GM18519 (cell line): ENCODE results near the gene NOP16.
A peak's percentile ranks its signal among the peaks of the same experiment; 100 is the strongest.

Experiments used
- ATAC-seq: cut with Tn5 transposase; IDR thresholded peaks from one replicate; pipeline ENCODE4 v1.9.1; 2021; ENCODE audit warnings: mild to moderate bottlenecking, moderate library complexity; ENCODE audit not compliant: unreplicated experiment, low FRiP score

Gene NOP16

DNA sequence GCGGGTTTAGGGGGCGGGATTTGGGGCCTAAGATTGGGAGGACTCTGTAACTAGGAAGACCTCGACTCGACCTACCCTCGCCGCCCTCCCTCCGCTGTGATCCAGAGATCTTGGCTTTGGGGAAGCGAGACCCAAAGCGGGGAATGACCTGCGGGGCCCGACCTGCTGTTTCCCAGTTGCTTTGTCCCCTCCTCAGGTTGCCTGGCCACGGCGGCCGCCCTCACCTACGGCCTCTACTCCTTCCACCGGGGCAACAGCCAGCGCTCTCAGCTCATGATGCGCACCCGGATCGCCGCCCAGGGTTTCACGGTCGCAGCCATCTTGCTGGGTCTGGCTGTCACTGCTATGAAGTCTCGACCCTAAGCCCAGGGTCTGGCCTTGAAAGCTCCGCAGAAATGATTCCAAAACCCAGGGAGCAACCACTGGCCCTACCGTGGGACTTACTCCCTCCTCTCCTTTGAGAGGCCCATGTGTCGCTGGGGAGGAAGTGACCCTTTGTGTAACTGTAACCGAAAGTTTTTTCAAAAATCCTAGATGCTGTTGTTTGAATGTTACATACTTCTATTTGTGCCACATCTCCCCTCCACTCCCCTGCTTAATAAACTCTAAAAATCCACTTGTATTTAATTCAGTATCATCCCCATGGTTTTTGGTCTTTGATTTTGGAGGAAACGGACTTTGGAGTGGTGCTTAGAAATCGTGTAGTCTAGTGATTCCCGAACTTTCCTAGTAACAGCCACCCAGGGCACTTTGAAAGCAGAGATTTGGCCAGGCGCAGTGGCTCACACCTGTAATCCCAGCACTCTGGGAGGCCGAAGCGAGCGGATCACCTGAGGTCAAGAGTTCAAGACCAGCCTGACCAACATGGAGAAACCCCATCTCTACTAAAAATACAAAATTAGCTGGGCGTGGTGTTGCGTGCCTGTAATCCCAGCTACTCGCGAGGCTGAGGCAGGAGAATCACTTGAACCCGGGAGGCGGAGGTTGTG lies 1.0 kb upstream of the NOP16 start:
- peak; percentile 12 for ATAC-seq

DNA sequence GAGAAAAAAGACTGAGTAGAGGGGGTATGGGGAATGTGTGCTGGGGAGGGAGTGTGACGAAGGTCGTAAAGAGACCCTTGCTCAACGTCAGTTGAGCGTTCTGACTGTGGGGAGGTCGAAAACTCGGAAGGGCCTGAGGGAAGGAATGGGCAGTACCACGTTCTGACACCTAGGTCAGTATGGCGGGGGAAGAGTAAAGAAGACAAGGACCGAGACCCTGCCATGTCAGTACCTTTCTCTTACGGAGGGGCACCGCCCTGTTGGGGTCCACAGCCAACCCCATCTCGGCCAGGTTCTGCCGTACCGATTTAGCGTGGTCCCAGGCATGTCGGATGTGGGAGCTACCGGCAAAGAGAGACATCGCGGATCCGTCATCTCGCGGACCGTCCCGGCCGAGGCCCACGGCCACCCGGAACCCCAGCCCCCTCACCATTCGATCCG lies 375 bp downstream of the NOP16 start:
- ATAC-seq = no peak

DNA sequence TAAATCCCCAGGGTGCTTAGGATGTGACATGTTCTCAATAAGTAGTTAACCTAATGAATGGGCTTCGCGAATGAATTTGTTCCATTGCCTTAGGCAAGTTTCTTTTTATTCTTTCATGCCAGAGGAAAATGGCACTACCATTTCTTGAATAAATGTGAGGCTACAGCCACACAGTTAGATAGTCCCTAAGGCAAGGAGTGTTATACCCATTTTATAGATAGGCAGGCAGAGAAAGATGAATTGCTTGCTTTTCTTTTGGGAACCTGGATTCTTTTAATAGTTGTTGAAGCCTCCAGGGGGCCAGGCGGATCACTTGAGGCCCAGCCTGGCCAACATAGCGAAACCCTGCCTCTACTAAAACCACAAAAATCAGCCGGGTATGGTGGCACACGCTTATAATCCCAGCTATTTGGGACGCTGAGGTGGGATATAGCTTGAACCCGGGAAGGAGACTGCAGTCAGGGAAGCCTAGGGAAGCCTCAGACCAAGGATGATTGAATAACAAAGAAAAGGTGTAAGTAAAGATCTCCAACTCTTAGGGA lies 943 bp downstream of the NOP16 start:
- no peak for ATAC-seq

DNA sequence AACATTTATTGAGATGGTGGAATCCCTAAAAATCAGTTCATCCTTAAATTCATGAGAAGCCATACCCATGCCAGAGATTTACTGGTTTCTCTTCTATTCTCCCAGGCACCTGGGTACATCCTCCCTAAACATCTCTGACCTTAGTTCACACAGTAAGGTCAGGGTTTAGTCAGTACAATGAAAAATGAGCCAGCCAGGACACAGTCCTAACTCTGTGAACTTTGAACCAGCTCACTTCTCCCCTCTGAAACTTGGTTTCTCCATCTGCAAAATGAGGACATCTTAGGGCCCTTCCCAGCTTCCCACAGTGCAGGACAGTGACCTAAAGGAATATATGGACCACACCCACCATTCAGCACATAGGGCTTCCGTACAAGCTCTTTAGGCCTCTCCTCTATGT lies 1.9 kb downstream of the NOP16 start:
- no peak for ATAC-seq

DNA sequence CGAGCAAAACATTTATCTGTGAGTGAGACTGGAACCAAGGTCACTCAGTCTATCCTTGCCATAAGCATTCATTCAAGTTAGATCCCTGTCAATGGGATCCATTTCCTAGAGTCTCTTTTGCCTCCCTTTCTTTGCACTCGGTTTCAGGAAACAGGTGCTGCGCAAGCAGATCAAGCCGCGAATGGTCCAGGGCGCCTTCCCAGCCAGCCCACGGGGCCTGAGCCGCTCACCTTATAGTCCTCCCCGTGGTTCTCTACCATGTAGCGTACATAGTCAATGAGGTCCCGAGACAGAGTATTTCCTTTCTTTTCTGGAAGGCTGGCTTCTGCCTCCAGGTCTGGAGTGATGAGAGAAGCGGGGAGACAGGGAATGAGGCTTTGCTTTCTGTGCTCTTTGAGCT lies 3.4 kb downstream of the NOP16 start:
- no peak for ATAC-seq

DNA sequence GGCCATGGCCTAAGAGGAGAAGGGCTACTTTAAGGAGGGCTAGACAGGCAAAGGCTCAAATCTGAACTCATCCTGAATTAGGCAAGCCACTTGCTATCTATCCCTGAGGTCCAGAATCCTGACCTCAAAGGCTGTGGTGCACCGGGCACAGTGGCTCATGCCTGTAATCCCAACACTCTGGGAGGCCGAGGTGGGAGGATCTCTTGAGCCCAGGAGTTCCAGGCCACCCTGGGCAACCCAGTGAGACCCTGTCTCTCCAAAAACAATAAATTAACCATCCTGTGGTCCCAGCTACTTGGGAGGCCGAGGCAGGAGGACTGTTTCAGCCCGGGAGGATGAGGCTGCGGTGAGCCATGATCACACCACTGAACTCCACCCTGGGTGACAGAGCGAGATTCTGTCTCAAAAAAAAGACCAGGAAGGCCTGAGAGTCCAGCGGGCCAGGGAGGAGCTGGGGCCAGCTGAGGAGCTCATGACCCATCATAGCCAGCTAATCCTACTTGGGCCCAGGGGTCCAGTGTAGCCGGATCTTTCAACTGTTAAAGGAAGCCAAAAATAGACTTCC lies 4.0 kb downstream of the NOP16 start:
- ATAC-seq = no peak

DNA sequence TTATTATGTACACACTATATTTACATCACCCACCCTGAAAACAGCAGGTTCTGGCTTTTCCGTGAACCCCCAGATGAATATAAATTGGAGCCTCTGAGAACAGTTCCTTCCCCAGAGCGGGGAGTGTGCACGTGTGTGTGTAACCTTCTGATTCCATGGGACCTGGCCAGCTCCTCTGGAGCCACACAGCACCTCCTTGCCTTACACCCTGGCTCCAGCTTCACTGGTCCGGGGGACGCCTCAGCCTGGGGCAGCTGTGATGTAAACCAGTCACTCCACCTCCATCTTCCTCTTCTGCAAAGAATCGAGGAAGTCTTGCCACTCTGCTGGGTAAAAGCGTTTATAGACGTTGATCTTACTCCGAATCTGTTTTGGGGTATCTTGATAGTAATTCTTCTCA lies 4.4 kb downstream of the NOP16 start:
- no peak for ATAC-seq

DNA sequence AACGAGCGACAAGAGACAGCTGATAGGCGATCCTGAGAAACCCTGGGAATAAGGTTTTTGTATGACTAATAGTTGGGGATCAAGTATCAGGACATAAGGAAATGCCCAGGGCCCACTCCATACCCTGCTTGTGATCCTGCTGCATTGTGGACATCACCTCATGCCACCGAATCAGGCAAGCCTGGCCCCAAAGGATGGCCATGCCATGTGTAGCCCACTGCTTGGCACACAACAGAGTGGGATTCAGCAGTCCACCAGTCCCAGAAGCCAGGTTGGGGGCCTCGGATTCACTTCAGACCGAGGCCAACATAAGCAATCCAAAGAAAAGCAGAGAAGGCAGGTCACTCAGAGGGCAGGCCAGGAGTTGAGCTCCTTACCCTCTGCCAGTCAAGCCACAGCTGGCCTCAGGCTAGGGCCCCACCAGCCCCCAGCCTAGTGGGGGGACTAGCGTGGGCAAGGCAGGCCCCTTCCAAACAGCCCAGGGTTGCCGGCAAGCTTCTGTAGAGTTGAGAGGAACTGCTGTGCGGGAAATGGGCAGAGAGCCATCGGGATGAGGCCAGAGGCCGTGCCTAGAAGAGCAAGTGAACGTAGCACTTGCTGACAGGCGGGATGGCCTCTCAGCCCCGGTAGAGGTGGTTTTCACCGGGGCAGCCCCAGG lies 5.0 kb downstream of the NOP16 start:
- no peak for ATAC-seq

DNA sequence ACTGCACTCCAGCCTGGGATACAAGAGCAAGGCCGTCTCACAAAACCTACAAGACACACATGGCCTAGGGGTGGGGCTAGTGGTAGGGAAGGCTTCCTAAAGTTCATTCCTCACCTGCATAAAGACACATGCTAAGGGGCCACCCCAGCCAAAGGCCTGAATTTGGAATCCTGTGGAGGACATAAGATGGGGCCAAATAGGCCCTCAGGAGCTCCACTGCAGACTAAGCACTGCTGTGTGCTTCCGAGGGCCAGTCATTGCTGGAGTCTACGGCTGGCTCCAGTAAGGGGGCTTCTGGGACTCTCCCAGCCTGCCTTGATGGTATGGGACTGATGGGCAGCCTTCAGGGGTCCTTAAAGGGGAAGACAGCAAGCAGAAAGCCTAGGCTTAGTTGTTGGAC lies 5.7 kb downstream of the NOP16 start:
- no peak for ATAC-seq

DNA sequence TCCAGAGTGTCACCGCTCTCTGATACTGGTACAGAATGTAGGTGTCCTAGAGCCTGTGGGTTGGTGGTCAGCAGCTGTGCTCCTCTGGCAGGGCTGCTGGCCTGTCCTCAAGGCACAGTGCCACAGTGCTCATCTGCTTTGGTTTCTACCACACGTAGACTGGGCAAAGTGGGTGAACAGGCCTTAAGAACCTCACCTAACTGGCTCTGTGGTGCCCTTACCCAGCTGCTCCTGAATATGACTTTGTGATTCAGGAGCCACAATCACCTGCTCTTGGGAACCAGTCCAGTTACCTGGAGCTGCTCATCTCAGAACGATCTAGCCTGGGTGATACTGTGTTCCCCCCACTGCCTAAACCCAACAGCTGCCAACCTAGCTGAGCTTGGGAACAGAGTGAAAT lies 6.4 kb downstream of the NOP16 start:
- ATAC-seq = no peak

DNA sequence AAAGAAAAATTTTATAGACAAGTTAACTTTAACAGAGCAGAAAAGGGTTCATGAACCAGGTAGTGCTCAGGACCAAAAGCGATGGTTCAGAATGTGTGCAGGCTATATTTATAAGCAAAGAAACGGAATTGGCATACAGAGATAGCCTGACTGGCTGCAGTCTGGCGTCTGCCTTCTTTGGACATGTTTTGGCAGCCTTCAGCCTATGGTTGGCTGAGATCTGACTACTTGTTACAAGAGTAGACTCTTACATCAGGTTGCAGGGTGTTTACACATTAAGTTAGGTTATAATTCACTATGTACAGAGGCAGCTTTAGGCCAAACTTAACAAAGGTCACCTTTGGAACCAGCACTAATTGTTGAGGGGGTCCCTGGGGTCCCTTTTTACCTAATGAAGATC lies 7.0 kb downstream of the NOP16 start:
- no peak for ATAC-seq

DNA sequence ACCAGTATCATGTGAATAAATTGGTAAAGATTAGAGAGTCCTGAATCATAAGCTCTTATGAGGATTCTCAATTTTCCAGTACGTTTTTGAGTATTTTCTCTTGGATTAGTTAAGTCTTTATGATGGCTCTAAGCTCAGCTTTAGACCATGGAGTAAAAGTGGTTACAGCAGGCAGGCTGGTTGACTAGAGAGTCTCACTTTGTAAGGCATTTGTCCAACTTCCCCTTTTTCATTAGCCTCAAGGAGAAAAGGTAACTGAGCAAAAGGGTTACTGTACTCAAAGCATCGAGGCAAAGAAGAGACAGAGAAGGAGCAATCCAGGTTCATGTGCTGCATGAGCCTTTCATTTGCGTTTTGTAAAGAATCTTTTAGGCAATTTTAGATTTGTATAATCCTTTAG lies 8.5 kb downstream of the NOP16 start:
- no peak for ATAC-seq

DNA sequence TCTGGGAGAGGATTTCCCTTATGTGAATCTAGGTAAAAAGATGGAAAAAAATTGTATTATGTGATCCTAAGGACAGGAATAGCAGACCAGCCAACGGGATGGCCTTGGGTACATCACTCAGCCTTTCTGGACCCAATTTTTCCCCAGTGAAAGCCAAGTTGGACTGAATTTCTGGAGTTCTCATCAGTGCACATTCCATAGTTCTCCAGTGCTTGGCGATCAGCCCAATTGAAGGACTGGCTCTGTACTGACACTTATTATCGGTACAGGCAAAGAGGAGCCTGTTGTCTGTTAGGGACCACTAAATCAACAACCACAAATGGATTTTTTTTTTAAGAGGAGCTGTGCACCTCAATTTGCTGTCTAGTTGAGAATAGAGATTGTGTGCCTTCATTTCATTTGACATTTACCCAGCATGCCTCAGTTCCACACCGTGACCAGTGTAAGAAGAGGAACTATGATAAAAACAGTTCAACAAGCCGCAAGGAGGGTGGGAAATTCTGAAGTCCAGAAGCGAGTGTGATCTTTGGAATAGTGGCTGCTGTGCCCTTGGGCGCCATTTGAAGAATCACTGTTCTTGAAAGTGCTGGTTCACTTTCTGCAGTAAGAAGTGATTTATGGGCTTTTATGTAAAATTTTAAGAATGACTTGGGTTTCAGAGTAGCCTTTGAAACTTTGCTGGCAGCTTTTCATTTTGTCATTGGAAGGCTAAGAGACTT lies 15.1 kb downstream of the NOP16 start:
- ATAC-seq = no peak

DNA sequence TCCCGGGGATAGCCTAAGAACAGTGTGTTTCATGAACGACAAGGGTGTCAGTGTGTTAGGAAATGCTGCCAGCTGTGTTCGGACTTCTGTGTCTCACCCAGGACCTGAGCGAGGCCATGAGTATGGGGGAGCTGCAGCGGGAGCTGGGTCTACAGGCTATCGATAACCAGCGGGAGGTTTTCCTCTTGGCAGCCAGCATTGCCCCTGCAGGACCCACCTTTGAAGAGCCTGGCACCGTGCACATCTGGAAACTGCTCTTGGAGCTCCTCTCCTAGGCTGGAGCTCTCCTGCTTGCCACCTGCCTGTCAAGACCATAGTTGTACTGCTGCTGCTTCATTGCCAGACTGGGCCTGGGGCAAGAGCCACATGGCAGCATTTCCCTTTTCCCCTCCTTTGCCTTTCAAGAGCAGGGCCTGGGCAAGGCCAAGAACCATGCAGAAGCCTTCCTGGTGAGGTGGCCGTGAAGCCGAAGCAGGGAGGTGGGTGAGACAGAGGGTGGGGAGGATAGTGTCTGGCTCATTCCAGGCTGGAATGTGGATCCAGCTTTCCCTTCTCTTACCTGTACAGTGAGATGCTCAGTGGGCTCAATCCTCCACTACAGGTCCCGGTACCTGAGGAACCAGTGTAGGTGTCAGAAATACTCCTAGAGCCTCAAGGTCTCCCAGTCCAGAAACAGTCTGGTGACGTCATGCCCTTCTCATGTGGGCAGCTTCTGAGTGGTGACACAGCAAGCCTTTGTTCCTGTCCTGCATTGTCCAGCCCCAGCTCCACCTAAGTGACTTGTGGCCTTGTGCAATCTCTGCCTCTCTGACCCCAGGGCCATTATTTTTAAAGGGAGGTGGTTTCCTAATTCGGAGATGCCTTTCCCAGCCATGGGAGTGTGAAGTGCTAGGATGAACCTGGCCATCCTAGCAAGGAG lies 16.5 kb downstream of the NOP16 start:
- ATAC-seq = no peak

DNA sequence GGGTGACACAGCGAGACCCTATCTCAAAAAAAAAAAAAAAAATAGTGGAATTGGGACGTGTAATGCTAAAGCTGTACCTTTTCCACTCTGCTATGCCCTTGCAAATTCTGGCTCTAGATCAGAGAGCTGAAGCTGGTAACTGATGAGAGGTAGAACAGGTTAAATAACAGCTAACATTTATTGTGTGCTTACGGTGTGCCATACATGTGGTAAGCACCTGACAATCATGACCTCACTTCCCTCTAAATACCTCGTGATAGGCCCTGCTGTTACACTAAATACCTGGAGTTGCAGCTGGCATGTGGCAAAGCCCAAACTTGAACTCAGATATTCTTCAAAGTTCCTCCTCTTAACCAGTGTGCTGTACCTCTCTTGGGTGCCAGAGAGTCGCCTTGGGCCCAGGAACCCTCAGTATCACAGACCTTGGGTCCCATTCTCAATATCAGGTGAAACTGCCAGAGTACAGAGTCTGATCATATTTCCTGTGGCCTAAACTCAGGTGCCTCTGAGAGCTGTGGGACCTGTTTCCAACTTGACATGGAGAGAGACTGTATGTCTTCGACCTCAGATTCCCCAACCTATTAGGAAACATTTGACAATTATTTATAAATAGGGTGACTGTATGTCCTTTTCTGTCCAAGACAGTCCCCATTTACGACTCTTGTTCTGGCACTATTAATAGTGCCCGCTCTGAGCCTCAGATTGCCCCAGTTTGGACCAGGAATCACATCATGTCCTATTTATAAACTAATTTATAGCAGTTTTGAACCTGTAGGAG lies 18.3 kb downstream of the NOP16 start:
- ATAC-seq = no peak

DNA sequence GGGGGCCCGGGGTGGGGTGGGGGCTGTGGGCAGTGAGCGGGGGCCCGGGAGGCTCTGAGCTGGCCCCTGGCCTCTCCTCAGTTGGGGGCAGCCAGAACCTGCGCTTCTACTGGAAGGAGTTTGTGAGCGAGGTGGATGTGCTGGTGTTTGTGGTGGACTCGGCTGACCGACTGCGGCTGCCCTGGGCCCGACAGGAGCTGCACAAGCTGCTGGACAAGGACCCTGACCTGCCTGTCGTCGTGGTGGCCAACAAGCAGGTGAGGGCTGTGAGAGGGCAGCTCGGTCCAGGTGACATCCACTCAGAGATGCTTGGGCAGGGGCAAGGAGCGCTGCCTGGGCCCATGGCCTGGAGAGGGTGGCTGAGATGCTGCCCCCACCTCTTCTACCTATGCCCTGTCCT lies 19.7 kb downstream of the NOP16 start:
- ATAC-seq = no peak

DNA sequence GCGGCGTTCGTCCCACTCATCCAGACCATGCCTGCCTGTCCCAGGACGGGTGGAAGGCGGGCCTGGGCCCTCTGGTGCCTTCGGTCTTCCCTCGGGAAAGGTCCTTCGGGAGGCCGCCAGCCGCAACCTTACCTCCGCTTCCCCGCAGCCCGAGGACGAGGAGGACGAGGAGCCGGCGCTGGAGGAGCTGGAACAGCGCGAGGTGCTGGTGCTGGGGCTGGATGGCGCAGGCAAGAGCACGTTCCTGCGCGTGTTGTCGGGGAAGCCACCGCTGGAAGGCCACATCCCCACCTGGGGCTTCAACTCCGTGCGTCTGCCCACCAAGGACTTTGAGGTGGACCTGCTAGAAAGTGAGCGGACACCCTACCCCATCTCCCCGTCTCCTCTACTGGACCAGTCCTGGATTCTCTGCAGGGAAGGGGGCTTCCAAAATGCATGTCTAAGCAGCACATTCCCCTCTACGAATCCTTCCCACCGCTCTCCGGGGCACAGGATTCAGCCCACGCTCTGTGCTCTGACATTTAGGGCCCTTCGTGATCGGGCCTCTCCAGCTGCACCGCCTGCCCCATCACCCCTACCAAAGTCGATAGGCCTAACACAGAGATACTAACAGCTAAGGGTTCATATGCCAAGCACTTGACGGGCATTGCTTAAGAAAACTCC lies 22.0 kb downstream of the NOP16 start:
- no peak for ATAC-seq
